UCSD-AML1 (cell line): ENCODE data around the gene CFAP69.
A peak's percentile ranks its signal among the peaks of the same experiment; 100 is the strongest.

Experiments
- DNase-seq: peaks from one replicate; lab custom pipeline; 2025; ENCODE audit not compliant: unreplicated experiment; lab: John Stamatoyannopoulos, UW

Gene CFAP69

GRCh38 chr7:90244909-90245851, at the start of gene CFAP69:
TSS of gene CFAP69 (plus strand) at chr7:90245174. CDS start at chr7:90245425, 251 bp downstream.
- peak; percentile 2 for DNase-seq

- no peak for DNase-seq
These were observed 43.3 kb upstream of the CFAP69 start for GRCh38 chr7:90201500-90202195.

GRCh38 chr7:90207956-90208355, 37.0 kb upstream of the CFAP69 start:
- no peak for DNase-seq

GRCh38 chr7:90209776-90210175, 35.2 kb upstream of the CFAP69 start:
- DNase-seq = no peak

- no peak for DNase-seq
These were observed 34.5 kb upstream of the CFAP69 start for GRCh38 chr7:90210475-90210874.

- DNase-seq = no peak
These were observed 34.0 kb upstream of the CFAP69 start for GRCh38 chr7:90210981-90211380.

GRCh38 chr7:90211391-90212148, 33.4 kb upstream of the CFAP69 start, which contains the start of gene STEAP2:
TSS of gene STEAP2 (plus strand) at chr7:90211740. CDS start at chr7:90225083, 13,343 bp downstream.
- no peak for DNase-seq

GRCh38 chr7:90212149-90212495, 32.9 kb upstream of the CFAP69 start:
- DNase-seq = no peak

- no peak for DNase-seq
These were observed 31.5 kb upstream of the CFAP69 start for GRCh38 chr7:90213521-90213920.

- DNase-seq = no peak
These were observed 28.8 kb upstream of the CFAP69 start for GRCh38 chr7:90216080-90216674.

GRCh38 chr7:90216771-90217170, 28.2 kb upstream of the CFAP69 start:
- no peak for DNase-seq

GRCh38 chr7:90222390-90222789, 22.6 kb upstream of the CFAP69 start:
- DNase-seq = no peak

- DNase-seq = no peak
These were observed 21.9 kb upstream of the CFAP69 start for GRCh38 chr7:90222811-90223725.

- DNase-seq = no peak
These were observed 20.8 kb upstream of the CFAP69 start for GRCh38 chr7:90224195-90224594.

GRCh38 chr7:90225181-90225580, 19.8 kb upstream of the CFAP69 start:
- DNase-seq = no peak

- DNase-seq = no peak
These were observed 19.4 kb upstream of the CFAP69 start for GRCh38 chr7:90225601-90226000.

- no peak for DNase-seq
These were observed 17.7 kb upstream of the CFAP69 start for GRCh38 chr7:90227259-90227658.

- no peak for DNase-seq
These were observed 15.3 kb upstream of the CFAP69 start for GRCh38 chr7:90229682-90230081.

GRCh38 chr7:90230834-90231233, 14.1 kb upstream of the CFAP69 start:
- DNase-seq = no peak

GRCh38 chr7:90231304-90231703, 13.7 kb upstream of the CFAP69 start:
- DNase-seq = no peak
